GM18861 (cell line): ENCODE measurements around the gene UVSSA.
A peak's percentile ranks its signal among the peaks of the same experiment; 100 is the strongest.

Experiments
- ATAC-seq: cut with Tn5 transposase; IDR thresholded peaks from one replicate; pipeline ENCODE4 v1.9.1; 2021; ENCODE audit not compliant: unreplicated experiment

Gene UVSSA

DNA sequence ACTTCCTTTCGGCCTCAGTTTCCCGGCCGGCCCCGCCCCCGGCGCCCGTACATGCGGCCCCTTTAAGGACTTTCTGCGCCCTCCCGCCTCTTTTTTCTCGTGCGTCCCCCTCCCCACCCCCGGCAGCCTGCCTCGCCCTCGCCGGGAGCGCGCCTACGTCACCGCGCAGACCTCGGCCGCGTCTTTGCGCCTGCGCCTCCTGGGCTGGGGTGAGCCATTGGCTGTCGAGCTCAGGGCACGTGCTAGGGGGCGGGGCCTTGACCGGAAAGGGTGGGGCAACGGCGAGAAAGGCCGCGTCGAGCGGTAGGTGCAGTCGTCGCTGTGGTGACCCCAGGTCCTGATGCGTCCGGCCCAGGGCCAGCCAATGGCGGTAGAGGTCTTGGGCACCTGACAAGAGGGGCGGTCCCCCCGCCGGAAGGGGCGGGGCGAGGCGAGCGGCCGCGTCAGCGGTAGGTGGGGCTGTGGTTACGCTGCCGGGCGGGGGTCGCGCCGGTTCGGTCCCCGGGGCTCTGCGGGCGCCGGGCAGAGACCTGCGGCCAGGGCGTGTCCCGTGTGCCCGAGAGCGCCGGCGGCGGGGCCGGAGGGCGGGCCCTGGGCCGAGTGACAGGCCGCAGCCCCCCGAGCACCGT, at the start of gene UVSSA:
UVSSA (plus strand) TSS at position 428 of the 629 bp plus-strand sequence. CDS start 884 bp downstream, outside the sequence.
- peak; percentile 82 for ATAC-seq

GRCh38 chr4:1297456-1298325, 49.3 kb upstream of the UVSSA start:
- ATAC-seq = no peak

- ATAC-seq = no peak
These were observed 48.5 kb upstream of the UVSSA start for GRCh38 chr4:1298461-1298860.

GRCh38 chr4:1299301-1299860, 47.6 kb upstream of the UVSSA start:
- no peak for ATAC-seq

DNA sequence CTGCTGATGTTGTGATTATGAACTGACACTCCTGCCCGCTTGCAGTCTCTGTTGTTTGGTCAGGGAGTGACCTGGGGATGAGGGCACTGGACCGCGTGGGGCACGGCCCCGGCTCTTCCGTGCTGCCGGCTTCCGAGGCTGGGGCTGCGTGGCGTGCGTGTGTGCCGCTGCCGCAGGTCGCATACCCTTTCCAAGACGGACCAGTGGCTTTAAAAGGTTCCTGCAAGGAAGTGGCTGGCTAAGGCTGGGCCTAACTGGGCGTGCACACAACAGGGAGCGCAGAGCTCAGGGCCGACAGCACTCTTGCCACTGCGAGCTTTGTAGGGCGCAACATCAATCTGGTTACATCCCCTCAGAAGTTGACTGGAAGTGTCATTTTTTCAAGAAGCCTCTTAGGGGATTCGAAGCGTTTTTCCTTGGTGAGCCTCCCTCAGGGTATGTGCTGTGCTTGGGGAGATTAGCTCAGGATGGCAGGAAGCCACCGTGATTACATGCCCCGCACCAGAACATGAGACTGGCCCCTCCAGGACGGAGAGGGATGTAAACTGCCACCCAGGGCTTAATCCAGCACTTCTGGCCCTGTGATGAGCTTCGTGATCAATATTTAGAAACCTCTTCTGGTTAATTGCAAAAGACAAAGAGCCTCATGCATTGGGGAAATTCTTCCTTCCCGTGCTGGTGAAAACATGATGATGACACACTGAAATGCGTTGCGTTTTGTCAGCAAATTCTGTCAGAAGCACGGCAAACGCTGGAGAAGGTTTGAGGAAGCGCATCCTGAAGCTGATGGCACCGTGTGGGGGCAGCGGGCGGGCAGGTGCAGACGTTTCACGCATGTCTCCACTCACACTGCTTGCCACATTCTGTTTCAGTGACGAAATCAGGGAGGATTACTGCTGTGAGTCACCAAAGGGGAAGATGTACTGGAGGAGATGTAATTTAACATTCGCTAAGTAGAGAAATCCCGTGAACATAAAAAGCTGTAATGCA, 46.2 kb upstream of the UVSSA start:
- ATAC-seq = no peak

DNA sequence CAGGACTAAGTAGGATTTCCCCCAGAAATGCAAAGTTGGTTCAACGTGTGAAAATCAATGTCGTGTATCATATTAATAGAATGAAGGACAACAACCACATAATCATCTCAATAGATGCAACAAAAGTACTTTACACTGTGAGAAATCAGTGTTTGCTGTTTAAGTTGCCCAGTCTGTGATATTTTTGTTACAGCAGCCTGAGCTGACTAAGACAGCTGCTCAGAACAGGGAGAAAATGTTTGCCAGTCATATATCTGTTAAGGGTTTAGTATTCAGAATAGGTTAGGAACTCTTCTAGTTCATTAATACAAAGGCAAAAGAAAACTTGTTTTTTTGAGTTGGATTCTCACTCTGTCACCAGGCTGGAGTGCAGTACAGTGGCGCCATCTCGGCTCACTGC, 44.8 kb upstream of the UVSSA start:
- no peak for ATAC-seq

GRCh38 chr4:1305261-1305711, 41.7 kb upstream of the UVSSA start:
- no peak for ATAC-seq

- ATAC-seq = no peak
These were observed 41.1 kb upstream of the UVSSA start for GRCh38 chr4:1305781-1306455.

- ATAC-seq = no peak
These were observed 38.9 kb upstream of the UVSSA start for GRCh38 chr4:1307951-1308735.

DNA sequence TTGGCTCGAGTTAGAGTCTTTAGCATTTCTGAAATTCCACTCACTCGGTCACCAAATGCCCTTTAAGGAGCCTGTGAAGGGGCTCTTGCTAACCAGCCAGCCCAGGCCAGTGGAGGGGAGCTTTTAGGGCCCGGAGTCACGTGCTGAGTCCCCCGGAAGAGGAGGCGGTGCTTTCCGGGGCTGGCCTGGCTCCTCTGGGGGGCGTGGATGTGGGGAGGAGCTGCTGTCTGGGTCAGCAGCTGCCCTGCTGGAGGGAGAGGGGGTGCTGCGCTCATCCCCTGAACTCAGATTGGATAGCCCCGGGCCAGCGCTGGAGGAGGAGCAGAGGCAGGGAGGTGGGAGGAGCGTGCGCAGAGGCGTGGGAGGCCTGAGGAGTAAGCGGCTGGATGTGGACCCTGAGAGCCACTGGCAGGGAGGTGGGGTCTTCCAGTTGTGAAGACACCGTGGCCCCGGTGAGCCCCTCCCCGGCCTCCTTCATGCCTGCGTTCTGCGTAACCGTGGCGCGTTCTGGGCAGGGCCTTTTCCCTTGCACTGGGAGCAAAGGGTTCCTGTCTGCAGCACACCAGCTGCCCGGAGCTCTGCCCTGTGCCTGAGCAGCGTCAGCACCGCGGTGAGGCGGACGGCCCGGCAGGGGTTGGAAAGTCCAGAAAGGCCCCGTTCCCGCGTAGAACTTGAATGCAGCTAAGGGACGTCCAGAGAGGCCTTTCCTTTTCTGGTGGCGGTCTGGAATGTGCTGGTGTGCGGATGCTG, 37.6 kb upstream of the UVSSA start:
- ATAC-seq = peak; percentile 78

DNA sequence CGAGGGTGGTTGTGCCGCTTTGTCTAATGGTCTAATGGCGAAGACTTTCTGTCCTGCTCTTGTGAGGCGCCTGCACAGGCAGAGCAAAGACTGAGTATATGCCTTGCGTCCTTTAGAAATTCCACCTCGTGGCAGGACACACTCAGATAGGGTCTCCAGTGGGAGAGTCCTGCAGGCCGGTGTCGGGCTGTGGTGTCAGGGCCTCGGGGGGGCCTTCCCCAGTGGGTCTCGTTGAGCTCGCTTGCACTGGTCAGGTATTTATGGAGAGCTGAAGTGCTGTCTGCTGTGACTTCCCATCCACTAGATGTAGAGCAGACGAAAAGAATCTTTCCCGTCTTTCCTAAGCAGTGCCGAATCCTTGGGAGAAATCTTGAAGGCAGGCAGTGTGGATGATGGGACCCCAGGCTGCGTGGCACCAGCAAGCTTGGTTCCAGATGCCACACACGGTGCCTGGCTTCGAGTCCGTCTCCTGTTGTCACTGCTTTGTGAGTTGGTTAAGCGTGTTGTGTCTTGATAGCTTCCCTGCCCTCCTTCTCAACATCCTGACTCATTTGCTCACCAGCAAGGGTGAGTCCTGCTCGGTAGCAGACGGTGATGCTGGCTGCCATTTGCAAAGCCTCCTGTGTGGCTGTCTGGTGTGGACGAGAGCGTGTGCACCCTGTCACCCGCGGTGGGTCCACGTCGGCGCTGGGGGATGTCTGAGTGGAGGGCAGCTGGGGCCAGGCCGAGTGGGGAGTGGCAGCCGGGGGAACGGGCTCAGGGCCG, 36.8 kb upstream of the UVSSA start:
- ATAC-seq = no peak

DNA sequence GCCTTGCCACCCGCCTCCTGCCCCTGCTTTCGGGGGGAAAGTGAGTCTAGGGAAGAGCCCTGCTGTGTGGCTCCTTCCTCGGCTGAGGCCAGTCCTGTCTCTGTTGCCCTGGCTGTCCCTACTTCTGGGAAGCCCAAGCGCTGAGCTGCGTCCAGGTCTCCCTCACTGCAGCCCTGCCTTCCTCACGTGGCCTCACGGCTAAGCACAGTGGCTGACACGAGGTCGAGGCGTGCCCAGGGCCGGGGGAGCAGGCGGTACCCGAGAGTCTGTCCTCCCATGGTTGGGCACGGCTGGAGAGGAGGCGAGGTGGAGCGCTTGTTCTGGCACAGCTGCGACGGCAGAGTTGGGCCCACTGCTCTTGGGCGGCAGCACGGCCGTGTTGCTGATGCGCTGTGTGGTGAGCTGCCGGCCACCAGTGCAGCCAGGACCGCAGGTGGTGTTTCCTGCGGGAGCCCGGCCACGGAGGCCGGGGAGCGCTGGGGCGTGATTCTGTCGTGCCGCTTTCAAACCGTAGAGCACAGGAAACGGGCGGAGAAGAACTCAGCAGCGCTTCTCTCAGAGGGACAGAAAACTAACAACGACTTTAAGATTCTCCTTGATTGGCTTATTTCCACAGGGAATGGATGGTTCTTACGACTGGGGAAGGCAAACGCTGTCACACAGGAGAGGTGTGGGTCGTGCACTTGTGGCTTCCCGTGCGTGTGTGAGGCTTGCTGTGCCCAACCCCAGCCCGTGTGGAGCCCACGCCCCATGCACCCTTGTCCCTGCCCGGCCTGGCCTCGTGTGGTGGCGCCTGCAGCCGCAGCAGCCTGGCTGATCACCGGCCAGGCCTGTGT, 36.0 kb upstream of the UVSSA start:
- ATAC-seq = no peak

DNA sequence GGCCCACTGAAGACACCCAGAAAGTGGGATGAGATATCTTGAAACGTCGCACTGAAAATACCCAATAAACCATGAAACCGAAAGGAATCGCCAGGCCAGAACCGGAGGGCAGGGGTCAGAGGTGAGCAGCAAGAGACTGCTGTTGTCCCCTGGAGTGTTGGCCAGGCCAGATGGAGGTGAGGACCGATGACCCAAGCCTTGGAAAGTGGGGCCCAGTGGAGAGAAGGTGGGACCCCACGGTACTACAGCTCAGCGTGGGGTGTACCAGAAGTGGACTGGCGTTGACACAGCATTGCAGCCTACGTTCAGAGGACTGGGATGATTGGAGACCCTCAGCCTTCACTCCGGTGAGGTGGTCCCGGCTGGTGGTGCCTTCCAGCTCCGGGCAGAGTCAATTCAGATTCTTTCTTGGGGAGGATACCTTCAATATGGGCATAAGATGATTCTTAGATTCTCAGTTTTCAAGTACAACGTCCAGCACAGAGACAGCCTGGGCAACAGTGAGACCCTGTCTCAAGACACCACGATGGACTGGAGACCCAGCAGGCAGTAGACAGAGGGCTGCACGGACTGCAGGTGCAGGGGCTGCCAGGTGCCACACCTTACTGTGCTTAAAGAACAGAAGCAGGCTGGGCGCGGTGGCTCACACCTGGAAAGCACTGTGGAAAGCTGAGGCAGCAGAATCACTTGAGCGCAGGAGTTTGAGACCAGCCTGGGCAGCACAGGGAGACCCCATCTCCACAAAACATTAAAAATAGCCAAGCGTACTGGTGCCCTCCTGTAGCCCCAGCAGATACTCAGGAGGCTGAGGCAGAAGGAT, 34.0 kb upstream of the UVSSA start:
- no peak for ATAC-seq

GRCh38 chr4:1315306-1315705, 31.7 kb upstream of the UVSSA start:
- ATAC-seq = no peak

DNA sequence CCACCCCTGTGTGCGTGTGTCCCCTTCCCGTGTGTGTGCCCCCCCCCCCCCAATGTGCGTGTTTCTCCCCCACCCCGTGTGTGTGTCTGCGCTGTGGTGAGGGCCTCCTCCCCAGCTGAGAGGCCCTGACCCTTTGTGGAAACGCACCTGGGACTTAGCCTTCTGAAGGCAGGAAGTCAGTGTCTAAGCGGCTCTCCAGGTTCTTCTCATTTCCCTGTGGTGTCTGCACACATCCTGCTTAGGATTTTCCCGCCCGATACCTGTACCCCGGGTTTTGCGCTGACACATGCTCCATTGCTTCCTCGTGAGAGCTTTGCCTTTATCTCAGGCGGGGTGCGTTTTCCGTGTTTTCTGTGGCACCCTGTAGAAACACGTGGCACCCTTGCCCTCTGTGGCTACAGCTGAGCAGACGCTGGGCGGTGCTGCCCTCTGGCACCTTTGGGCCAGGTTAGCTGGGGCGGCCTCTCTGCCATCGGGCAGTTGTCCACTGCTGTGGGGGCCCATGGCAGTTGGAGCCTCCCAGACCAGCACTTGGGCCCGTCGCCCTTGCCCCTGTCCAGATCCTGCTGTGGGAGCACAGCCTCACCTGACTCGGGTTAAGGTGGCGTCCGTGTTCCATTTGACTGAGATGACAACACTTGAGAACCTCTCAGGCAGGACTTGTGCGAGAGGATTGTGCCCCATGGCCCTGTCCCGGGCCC, 31.0 kb upstream of the UVSSA start:
- no peak for ATAC-seq
